HL-60/S4 treated with retinoic acid at 250 ng/mL for 4 days and 3 days (cell line): ENCODE data around the gene TUBB.

Experiments used
- in situ Hi-C: fragments of 300-500 bp; cut with MboI; formaldehyde crosslinking; loops from 2 replicates; pipeline ENCODE4 v1.7.0; 2022; ENCODE audit warnings: low sequenced_read_pairs

TUBB gene

GRCh38 chr6:30686908-30687658 is 33.1 kb upstream of the TUBB start:
- in situ Hi-C loops = no loop called here

GRCh38 chr6:30687659-30688431 is 32.3 kb upstream of the TUBB start:
- in situ Hi-C loops = no loop called here

- in situ Hi-C loops = no loop called here
Observed at GRCh38 chr6:30688569-30688968, 31.6 kb upstream of the TUBB start.

GRCh38 chr6:30689022-30689865 is 30.9 kb upstream of the TUBB start:
- in situ Hi-C loops = no loop called here

- in situ Hi-C loops = no loop called here
Observed at GRCh38 chr6:30689985-30690384, 30.2 kb upstream of the TUBB start.

GRCh38 chr6:30690403-30691207 is 29.5 kb upstream of the TUBB start, which contains the start of gene NRM:
Gene NRM, minus strand, starts transcription at chr6:30690984. Its CDS starts 10 bp downstream, at chr6:30690974.
- in situ Hi-C loops = no loop called here

- in situ Hi-C loops = no loop called here
Observed at GRCh38 chr6:30691208-30691847, 28.8 kb upstream of the TUBB start.

GRCh38 chr6:30696432-30696831 is 23.7 kb upstream of the TUBB start:
- in situ Hi-C loops = no loop called here

GRCh38 chr6:30700340-30700739 is 19.8 kb upstream of the TUBB start:
- in situ Hi-C loops = no loop called here

- in situ Hi-C loops = no loop called here
Observed at GRCh38 chr6:30703011-30703410, 17.1 kb upstream of the TUBB start.

- in situ Hi-C loops = no loop called here
Observed at GRCh38 chr6:30703821-30704220, 16.3 kb upstream of the TUBB start.

- in situ Hi-C loops = no loop called here
Observed at GRCh38 chr6:30705620-30706019, 14.5 kb upstream of the TUBB start.

GRCh38 chr6:30707281-30707850 is 12.8 kb upstream of the TUBB start:
- in situ Hi-C loops = no loop called here

GRCh38 chr6:30709101-30709868 is 10.9 kb upstream of the TUBB start:
- in situ Hi-C loops = no loop called here

GRCh38 chr6:30711758-30712380 is 8.3 kb upstream of the TUBB start:
- in situ Hi-C loops = no loop called here

GRCh38 chr6:30712441-30712945 is 7.7 kb upstream of the TUBB start:
- in situ Hi-C loops = no loop called here

GRCh38 chr6:30714263-30714662 is 5.9 kb upstream of the TUBB start:
- in situ Hi-C loops = no loop called here

- in situ Hi-C loops = loop anchor here (5.0 kb wide), 1 partner anchor 35 kb away; no protein-coding TSS in a partner anchor
Observed at GRCh38 chr6:30716879-30717128, 3.3 kb upstream of the TUBB start.
